Hepatocyte (in vitro differentiated cells): ENCODE data around the gene COL6A3.

Experiments
- CTCF ChIP-seq: fragments of 200-600 bp; sonication (generic); IDR thresholded peaks from 2 replicates; pipeline ENCODE4 v1.5.1; 2016; ENCODE audit warnings: antibody characterized with exemption, mild to moderate bottlenecking; ENCODE audit not compliant: poor library complexity
- EZH2 ChIP-seq: fragments of 200-600 bp; sonication (generic); IDR thresholded peaks from 2 replicates; pipeline ENCODE4 v1.6.1; 2016; ENCODE audit warnings: antibody characterized with exemption, mild to moderate bottlenecking, borderline replicate concordance
- EZH2phosphoT487 ChIP-seq: fragments of 200-600 bp; sonication (generic); IDR thresholded peaks from one replicate; pipeline ENCODE4 v1.6.1; 2018; ENCODE audit warnings: antibody characterized with exemption, mild to moderate bottlenecking, low read depth, moderate library complexity; ENCODE audit not compliant: unreplicated experiment, severe bottlenecking

DNA sequence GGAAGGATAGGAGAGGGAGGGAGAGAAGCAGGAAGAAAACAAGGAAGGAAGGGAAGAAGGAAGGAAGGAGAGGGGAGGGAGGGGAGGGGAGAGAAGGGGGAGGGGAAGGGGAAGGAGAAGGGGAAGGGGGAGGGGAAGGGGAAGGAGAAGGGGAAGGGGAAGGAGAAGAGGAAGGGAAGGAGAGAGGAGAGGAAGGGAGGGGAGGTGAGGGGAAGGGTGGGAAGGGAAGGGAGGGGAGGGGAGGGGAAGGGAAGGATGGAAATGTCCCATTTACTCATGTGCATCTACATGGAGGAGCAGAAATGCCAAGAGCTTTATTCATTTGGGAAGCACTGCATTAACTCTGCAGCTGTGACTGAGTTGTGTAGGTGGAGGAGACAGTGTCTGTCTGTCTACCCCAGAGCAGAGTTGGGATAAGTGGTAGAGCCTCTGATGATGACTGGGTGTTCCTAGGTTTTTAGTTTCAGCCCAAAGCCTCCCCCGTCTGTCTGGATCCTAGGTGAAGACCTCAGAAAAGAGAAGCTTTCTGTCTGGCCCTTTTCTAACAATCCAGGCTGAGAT is 131.3 kb downstream of the COL6A3 start:
- TF ChIP-seq CTCF (no peak), EZH2 (no peak), EZH2phosphoT487 (no peak)
